Activated T-helper 1 cell treated with anti-CD3 and anti-CD28 coated beads, Interleukin-12 subunit alpha, Interleukin-12 subunit beta, Interleukin-2, Interleukin-4 antibody, amounts not matched to agents 30 ng/mL and 10 ng/mL and 1 ng/mL, durations not matched to agents 14 hours and 24 hours and 36 hours (primary cell): ENCODE measurements around the gene KIF6. TPM values are rescaled to one million over a fixed set of nuclear protein-coding genes. Genes with fewer than 3 reads are reported as not detected.

Source experiments
- DNase-seq: peaks from one replicate; pipeline ENCODE4 v3.0.0; 2021; ENCODE audit warnings: low spot score
- H3K27ac Mint-ChIP-seq: one replicate; pipeline ENCODE4 v1.8.0; 2021; ENCODE audit warnings: mild to moderate bottlenecking, mixed read lengths
- H3K27me3 Mint-ChIP-seq: one replicate; pipeline ENCODE4 v1.8.0; 2022; ENCODE audit warnings: mild to moderate bottlenecking, moderate library complexity, mixed read lengths; ENCODE audit not compliant: insufficient read depth
- H3K36me3 Mint-ChIP-seq: one replicate; pipeline ENCODE4 v1.8.0; 2021; ENCODE audit warnings: low read depth, mixed read lengths
- H3K4me1 Mint-ChIP-seq: one replicate; pipeline ENCODE4 v1.8.0; 2021; ENCODE audit warnings: low read depth, mixed read lengths
- H3K4me3 Mint-ChIP-seq: one replicate; pipeline ENCODE4 v1.8.0; 2021; ENCODE audit warnings: mild to moderate bottlenecking, moderate library complexity, mixed read lengths
- H3K9me3 Mint-ChIP-seq: one replicate; pipeline ENCODE4 v1.8.0; 2021; ENCODE audit warnings: mixed read lengths
- intact Hi-C: fragments of 100-400 bp; cut with micrococcal nuclease; formaldehyde crosslinking; loops from one replicate; pipeline ENCODE4 v1.15.1; 2024
- total RNA-seq: library from RNA; stranded (reverse); gene quantifications from 2 replicates; pipeline ENCODE4 v1.2.3, GENCODE V29; 2022

The KIF6 gene
- total RNA-seq, 1 donor from 2014 or later: 0.08 TPM

DNA sequence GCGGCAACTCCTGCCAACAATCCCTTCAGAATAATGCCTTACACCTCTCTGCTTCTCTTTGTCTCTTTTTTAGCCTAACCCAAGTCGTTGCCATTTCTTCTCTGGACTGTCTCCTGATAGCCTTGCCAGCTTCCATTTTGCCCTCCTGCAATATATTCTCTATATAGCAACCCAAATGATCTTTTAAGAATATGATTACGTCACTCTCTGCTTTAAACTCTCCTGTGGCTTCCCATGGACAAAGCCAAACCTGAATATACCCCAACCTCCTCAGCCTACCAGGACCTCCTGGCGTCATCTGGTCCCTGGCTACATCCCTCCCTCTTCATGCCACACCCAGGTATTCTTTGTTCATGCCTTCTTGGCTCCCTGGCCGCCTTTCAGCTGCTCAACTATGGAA, 276.2 kb downstream of the KIF6 start:
- Mint-ChIP-seq H3K27ac (no peak overlapping the region), H3K4me1 (no peaks in the 10 kb centered on the region), H3K9me3 (peaks cover 9% of the 10 kb centered on the region), H3K36me3 (no peaks in the 10 kb centered on the region), H3K4me3 (no peak overlapping the region), H3K27me3 (no peaks in the 10 kb centered on the region)
- no peak for DNase-seq
- intact Hi-C loops: no loop called here

DNA sequence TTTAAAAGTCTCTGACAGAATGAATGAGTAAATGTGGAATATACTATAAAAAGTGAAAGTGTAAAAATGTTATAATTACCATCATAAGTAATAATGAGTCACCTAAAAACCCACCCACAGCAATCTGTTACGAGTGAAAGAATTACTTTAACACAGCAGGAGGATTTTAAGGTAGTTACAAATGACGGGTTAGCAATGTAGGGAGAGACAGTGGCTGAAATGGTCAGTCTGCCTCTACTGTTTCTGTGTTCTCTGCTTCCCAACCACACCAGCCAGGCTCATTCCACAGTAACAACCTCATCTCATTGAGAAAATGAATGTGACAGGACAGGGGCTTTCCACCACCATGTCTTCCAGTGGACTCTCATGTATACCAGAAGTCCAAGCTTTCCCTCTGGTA, 278.3 kb downstream of the KIF6 start:
- Mint-ChIP-seq H3K27ac (no peak overlapping the region), H3K36me3 (no peaks in the 10 kb centered on the region), H3K9me3 (no peaks in the 10 kb centered on the region), H3K27me3 (no peaks in the 10 kb centered on the region), H3K4me1 (no peaks in the 10 kb centered on the region), H3K4me3 (no peak overlapping the region)
- DNase-seq: no peak
- intact Hi-C loops: no loop called here

DNA sequence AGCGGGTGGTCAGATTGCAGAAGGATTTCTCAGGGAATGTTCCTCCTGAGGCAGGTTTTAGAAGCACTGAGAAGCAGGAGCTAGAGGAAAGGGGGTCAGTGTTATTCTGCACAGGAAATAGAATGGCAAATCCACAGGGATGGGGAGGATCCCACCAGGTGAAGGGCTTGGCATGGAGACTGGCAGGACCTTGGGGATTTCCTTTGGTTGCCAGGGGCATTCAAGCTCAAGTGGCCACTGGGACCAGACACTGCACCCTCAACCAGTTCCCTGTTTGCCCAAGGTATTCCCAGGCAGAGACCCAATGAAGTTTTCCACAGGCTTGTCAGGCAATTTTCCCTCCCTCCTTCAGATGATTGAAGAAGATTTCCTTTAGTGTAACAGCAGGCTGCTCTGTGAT, 279.5 kb downstream of the KIF6 start:
- no peaks in the 10 kb centered on the region for H3K4me1 Mint-ChIP-seq
- no peak overlapping the region for H3K27ac Mint-ChIP-seq
- DNase-seq: no peak
- no peaks in the 10 kb centered on the region for H3K36me3 Mint-ChIP-seq
- no peaks in the 10 kb centered on the region for H3K9me3 Mint-ChIP-seq
- H3K4me3 Mint-ChIP-seq: no peak overlapping the region
- H3K27me3 Mint-ChIP-seq: no peaks in the 10 kb centered on the region
- intact Hi-C loops: no loop called here

DNA sequence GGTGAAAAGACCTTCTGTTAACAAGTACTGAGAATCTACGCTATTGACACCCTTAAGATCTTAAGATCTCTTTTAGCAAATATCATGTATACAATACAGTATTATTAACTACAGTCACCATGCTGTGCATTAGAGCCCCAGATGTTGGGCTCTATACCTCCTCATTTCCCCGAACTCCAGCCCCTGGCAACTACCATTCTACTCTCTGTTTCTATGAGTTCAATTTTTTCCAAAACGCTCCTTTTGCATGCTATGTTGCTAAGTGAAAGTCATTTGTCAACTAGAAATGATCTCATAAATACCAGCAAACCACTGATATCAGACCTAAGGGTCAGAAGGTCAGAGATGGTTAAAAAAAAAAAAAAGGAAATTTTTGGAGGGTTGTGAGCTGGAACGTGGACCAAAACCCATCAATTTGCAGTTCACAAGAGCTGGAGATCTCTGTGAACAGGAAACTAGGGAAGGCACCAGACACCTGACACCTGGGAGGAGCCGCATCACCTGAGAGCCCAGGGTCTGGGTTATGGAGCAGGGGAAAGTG, 280.7 kb downstream of the KIF6 start:
- Mint-ChIP-seq H3K9me3 (no peaks in the 10 kb centered on the region), H3K4me3 (no peak overlapping the region), H3K27ac (no peak overlapping the region), H3K27me3 (no peaks in the 10 kb centered on the region), H3K36me3 (no peaks in the 10 kb centered on the region), H3K4me1 (no peaks in the 10 kb centered on the region)
- no peak for DNase-seq
- intact Hi-C loops: no loop called here

DNA sequence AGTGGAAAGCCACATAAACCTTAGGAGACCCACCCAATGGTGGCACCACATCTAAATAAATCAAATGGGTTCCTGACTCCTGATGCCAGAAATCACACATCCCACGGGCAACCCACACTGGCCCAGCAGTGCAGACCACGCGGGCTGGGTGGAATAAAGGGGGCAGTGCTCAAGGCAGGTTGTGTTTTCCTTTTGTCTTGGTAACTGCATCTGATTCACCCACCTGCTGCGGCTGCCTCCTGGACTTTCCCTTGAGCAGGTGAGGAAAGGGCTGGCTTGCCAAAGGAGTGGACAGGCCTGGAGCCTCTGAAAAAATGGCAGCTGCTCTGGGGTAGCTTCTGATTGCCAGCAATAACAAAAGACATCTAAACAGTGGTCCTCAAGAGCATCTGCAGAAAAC, 283.2 kb downstream of the KIF6 start:
- Mint-ChIP-seq H3K36me3 (no peaks in the 10 kb centered on the region), H3K27ac (no peak overlapping the region), H3K4me3 (no peak overlapping the region), H3K27me3 (no peaks in the 10 kb centered on the region), H3K9me3 (no peaks in the 10 kb centered on the region), H3K4me1 (no peaks in the 10 kb centered on the region)
- intact Hi-C loops: no loop called here
- no peak for DNase-seq

DNA sequence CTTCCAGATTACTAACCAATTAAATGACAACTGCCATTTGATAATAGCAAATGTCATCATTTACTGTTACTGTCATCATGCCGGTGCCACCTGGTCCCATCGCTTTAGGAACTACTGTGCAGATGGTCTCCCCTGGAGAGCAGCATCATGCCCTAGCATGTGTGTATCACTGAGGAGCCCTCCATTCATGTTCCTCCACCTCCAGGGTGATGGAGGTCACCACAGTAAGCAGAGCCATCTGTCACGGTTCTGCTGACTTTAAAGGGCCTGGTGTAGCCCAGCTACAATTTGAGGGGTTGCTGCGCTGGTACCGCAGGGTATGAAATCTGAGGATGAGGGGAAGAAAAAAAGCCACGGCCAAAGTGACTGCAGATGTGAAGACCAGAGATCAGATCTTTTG, 283.9 kb downstream of the KIF6 start:
- Mint-ChIP-seq H3K9me3 (peaks cover 4% of the 10 kb centered on the region), H3K4me1 (no peaks in the 10 kb centered on the region), H3K36me3 (no peaks in the 10 kb centered on the region), H3K27ac (no peak overlapping the region), H3K4me3 (no peak overlapping the region), H3K27me3 (no peaks in the 10 kb centered on the region)
- intact Hi-C loops: no loop called here
- no peak for DNase-seq

DNA sequence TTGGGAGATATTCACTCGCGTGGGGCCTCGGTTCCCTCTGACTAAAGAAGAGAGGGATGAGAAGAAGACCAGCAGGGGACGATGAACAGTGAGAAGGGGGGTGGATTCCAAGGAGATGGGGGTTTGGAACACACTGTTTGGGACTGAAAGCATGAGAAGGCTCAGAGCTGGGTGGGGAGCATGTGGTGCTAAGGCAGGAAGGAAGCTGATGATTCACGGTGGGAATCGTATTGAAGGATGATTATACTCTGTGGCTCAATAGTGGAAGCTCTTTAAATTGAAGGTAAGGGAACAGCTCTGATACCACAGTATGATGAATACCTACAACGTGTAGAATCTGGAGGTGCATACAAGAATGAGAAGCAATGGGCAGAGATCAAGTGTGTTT, 285.2 kb downstream of the KIF6 start:
- no peak for DNase-seq
- H3K36me3 Mint-ChIP-seq: no peaks in the 10 kb centered on the region
- no peak overlapping the region for H3K27ac Mint-ChIP-seq
- intact Hi-C loops: no loop called here
- H3K4me1 Mint-ChIP-seq: no peaks in the 10 kb centered on the region
- peaks cover 5% of the 10 kb centered on the region for H3K9me3 Mint-ChIP-seq
- H3K4me3 Mint-ChIP-seq: no peak overlapping the region
- no peaks in the 10 kb centered on the region for H3K27me3 Mint-ChIP-seq

DNA sequence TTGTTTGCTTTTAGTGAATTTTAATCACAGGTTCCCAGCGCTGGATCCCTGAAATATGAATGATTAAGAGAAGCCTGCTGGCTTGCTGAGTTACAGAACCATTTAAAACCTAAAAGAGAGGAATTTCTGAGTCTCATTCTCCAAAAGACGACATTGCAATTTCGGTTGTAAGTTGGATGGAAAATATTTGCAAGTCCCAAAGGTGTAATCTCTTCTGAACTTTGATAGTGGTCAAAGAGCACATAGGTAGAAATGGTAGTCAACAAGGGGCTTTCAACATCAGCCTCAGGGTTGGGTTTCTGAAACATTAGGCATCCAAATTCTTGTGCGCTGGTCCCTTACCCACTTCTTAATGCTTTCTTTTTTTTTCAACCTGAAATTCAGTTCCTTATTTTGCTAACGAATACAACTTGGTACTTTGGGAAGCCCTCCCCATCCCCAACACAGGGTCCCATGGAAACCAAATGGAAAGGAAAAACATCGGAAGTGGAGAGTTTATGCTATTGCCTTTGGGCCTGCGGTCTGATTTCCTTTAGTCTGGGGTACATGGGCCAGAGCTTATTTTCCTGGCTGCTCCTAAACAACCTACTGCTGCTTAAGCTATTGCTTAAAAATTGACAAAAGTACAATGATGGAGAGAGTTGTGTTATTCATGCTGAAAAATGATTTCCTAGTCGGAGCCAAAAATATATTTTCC, 285.7 kb downstream of the KIF6 start:
- Mint-ChIP-seq H3K9me3 (peaks cover 5% of the 10 kb centered on the region), H3K27ac (no peak overlapping the region), H3K4me3 (no peak overlapping the region), H3K27me3 (no peaks in the 10 kb centered on the region), H3K36me3 (no peaks in the 10 kb centered on the region), H3K4me1 (no peaks in the 10 kb centered on the region)
- intact Hi-C loops: no loop called here
- DNase-seq: no peak

DNA sequence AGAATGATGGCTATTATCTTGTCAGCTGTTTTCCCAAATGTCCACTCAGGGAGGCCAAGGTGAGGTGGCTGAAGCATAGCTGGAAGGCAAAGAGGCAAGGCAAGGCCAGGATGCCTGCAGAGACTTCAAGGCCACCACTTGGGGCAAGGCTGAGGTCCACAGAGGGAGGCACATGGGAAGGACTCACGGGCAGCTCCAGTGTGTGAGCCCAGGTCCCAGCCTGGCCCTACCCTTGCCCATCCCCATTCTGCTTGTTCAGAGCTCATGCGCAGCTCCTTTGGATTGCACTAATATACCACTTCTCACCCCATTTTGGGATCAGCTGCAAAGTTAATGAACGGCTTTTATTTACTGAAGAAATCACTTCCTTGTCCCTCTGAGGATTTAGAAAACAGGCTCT, 291.6 kb downstream of the KIF6 start:
- H3K4me1 Mint-ChIP-seq: no peaks in the 10 kb centered on the region
- H3K27ac Mint-ChIP-seq: no peak overlapping the region
- no peak overlapping the region for H3K4me3 Mint-ChIP-seq
- no peaks in the 10 kb centered on the region for H3K36me3 Mint-ChIP-seq
- peaks cover 5% of the 10 kb centered on the region for H3K9me3 Mint-ChIP-seq
- intact Hi-C loops: no loop called here
- peaks cover 1% of the 10 kb centered on the region for H3K27me3 Mint-ChIP-seq
- DNase-seq: no peak

DNA sequence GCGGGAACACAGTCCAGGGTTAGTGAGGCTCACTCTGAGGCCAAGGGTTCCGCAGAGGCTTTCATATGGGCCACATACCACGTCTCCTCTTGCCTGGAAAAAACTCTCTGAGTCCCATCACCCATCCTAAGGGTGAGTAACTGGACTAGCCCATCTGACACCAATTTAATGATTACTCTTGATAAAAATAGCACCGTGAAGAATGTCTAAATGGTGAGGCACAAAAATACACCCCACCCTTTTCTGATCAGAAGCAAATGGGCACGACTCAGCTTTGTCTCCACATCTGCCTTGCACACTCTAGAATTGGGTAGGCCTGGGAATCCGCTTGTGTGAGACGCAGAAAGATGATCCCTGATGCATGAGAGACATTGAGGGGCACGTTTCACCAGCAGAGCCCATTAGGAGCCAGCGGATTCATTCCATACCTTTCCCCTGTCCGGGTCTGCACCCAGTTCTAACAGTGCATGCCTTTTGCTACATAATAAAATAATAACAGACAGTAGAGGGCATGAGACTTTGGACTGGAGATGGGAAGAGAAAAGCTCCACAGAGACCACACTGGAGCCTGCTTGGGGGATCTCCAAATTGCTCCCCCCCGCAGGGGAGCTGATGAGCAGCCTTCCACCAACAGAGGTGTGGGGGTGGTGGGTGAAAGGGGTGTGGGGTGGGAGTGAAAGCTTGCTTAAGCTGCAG, 292.7 kb downstream of the KIF6 start:
- Mint-ChIP-seq H3K4me3 (no peak overlapping the region), H3K36me3 (no peaks in the 10 kb centered on the region), H3K4me1 (no peaks in the 10 kb centered on the region), H3K9me3 (peaks cover 5% of the 10 kb centered on the region), H3K27ac (no peak overlapping the region), H3K27me3 (peaks cover 1% of the 10 kb centered on the region)
- no peak for DNase-seq
- intact Hi-C loops: no loop called here

DNA sequence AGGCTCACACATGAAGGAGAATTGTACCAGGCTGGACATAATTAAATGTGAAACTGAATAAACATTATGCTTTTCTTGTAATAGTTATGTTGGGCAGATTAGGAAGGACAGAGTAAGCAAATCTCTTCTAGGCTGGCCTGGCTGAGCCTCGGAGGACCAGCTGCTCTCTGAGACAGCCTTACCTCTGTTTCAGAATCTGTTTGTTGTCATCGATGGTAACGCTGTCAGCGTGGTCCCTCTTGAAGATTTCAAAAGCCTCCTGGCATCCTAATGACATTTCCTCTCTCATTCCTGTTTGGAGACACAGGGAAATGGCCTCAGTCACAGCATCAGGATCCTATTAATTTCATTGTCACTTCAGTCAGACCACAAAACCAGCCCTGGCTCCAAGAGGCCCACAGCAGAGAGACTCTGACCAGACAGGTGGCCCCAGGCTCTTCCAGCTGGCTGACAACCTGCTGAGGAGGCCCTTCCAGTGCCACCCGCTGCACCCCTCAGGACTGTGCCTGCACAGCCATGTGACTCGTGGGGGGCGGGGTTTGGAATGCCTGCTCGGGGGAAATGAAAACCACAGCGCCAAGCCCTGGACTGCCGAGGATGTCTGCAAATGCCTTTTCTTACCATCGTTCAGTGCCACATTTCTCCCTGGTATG, 294.2 kb downstream of the KIF6 start:
- Mint-ChIP-seq H3K27ac (no peak overlapping the region), H3K36me3 (no peaks in the 10 kb centered on the region), H3K27me3 (peaks cover 1% of the 10 kb centered on the region), H3K4me1 (no peaks in the 10 kb centered on the region), H3K9me3 (no peaks in the 10 kb centered on the region), H3K4me3 (no peak overlapping the region)
- DNase-seq: no peak
- intact Hi-C loops: no loop called here

DNA sequence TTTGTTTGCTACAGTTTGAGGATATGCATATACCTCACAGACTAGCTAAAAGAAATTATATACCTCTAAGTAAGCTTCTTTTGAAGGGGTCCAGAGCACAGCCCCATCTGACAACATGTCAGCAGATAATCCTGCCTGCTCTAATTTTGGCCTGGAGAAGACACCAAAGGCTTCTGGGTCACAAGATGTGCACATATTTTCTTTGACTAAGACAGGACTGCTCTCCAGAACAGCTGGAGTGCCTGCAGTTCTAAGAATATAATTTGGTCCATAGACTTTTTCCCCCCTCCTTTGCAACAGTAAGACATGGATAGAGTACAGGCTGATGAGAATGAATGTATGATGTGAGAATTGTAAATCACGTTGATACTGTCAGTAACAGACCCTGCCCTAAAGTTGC, 294.8 kb downstream of the KIF6 start:
- DNase-seq: no peak
- no peaks in the 10 kb centered on the region for H3K4me1 Mint-ChIP-seq
- H3K36me3 Mint-ChIP-seq: no peaks in the 10 kb centered on the region
- H3K9me3 Mint-ChIP-seq: no peaks in the 10 kb centered on the region
- H3K27ac Mint-ChIP-seq: no peak overlapping the region
- peaks cover 4% of the 10 kb centered on the region for H3K27me3 Mint-ChIP-seq
- H3K4me3 Mint-ChIP-seq: no peak overlapping the region
- intact Hi-C loops: no loop called here

DNA sequence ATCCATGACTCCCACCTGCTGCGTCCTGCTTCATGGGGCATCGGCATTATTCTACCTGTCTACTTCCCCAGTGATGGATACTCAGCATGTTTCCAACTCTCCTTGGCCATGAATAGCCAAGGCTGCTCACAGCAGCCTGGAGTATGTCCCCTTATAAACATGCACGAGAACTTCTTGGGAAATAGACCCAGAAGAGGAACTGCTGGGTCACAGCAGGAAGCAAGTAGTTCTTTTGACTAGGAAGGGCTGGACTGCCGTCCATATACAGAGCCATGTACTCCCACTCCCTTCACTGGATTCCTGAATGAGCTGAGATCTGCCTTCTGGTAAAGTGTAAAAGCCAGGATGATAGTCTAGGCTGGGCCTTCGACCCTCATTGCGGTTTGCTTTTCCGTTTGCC, 296.4 kb downstream of the KIF6 start:
- Mint-ChIP-seq H3K4me3 (no peak overlapping the region), H3K9me3 (no peaks in the 10 kb centered on the region), H3K4me1 (no peaks in the 10 kb centered on the region), H3K27me3 (peaks cover 4% of the 10 kb centered on the region), H3K27ac (no peak overlapping the region), H3K36me3 (no peaks in the 10 kb centered on the region)
- no peak for DNase-seq
- intact Hi-C loops: no loop called here
